GM23248 (cell line): ENCODE measurements around the gene DCST2. TPM values are rescaled to one million over a fixed set of nuclear protein-coding genes. Genes with fewer than 3 reads are reported as not detected.
A peak's percentile ranks its signal among the peaks of the same experiment; 100 is the strongest.

Source experiments
- DNase-seq: peaks from one replicate; pipeline ENCODE4 v3.0.0-alpha.2; 2015
- H2AFZ ChIP-seq: fragments of 200-600 bp; sonication (generic); 2 replicates; pipeline ENCODE4 v1.6.1; 2016; ENCODE audit warnings: antibody characterized with exemption
- H3F3A ChIP-seq: fragments of 200-600 bp; sonication (generic); 2 replicates; pipeline ENCODE4 v1.6.1; 2016; ENCODE audit warnings: mild to moderate bottlenecking, antibody characterized with exemption, mixed run types; ENCODE audit not compliant: insufficient read depth
- H3K27ac ChIP-seq: fragments of 200-600 bp; sonication (generic); 2 replicates; pipeline ENCODE4 v1.5.1; 2016; ENCODE audit warnings: mild to moderate bottlenecking
- H3K27me3 ChIP-seq: fragments of 200-600 bp; sonication (generic); replicated peaks from 2 replicates; pipeline ENCODE4 v1.6.1; 2016; ENCODE audit warnings: mild to moderate bottlenecking; ENCODE audit not compliant: insufficient read depth
- H3K36me3 ChIP-seq: fragments of 200-600 bp; sonication (generic); 2 replicates; pipeline ENCODE4 v1.6.1; 2016; ENCODE audit warnings: low read depth, mild to moderate bottlenecking
- H3K4me1 ChIP-seq: fragments of 200-600 bp; sonication (generic); 2 replicates; pipeline ENCODE4 v1.6.1; 2016; ENCODE audit warnings: mild to moderate bottlenecking; ENCODE audit not compliant: insufficient read depth
- H3K4me2 ChIP-seq: fragments of 200-600 bp; sonication (generic); one replicate; pipeline ENCODE4 v1.6.1; 2016; ENCODE audit warnings: mild to moderate bottlenecking; ENCODE audit not compliant: unreplicated experiment
- H3K4me3 ChIP-seq: fragments of 200-600 bp; sonication (generic); 2 replicates; pipeline ENCODE4 v1.5.1; 2016; ENCODE audit warnings: mild to moderate bottlenecking
- H3K79me2 ChIP-seq: fragments of 200-600 bp; sonication (generic); 2 replicates; pipeline ENCODE4 v1.6.1; 2016; ENCODE audit warnings: mild to moderate bottlenecking; ENCODE audit not compliant: insufficient read depth
- H3K9ac ChIP-seq: fragments of 200-600 bp; sonication (generic); 2 replicates; pipeline ENCODE4 v1.6.1; 2016; ENCODE audit warnings: mild to moderate bottlenecking
- H3K9me2 ChIP-seq: fragments of 200-600 bp; sonication (generic); 2 replicates; pipeline ENCODE4 v1.6.1; 2016; ENCODE audit warnings: mixed run types, mild to moderate bottlenecking, moderate library complexity; ENCODE audit not compliant: insufficient read depth
- H3K9me3 ChIP-seq: fragments of 200-600 bp; sonication (generic); one replicate; pipeline ENCODE4 v1.6.1; 2017; ENCODE audit warnings: low read depth
- H4K20me1 ChIP-seq: fragments of 200-600 bp; sonication (generic); 2 replicates; pipeline ENCODE4 v1.6.0; 2016; ENCODE audit not compliant: insufficient read depth
- EZH2 ChIP-seq: fragments of 200-600 bp; sonication (generic); IDR thresholded peaks from 2 replicates; pipeline ENCODE4 v1.6.1; 2018; ENCODE audit warnings: antibody characterized with exemption, mild to moderate bottlenecking; ENCODE audit not compliant: insufficient read depth, poor library complexity, severe bottlenecking
- EZH2phosphoT487 ChIP-seq: fragments of 200-600 bp; sonication (generic); IDR thresholded peaks from 2 replicates; pipeline ENCODE4 v1.6.1; 2018; ENCODE audit warnings: antibody characterized with exemption, moderate library complexity, mild to moderate bottlenecking, low read depth; ENCODE audit not compliant: insufficient read depth
- WGBS, 2 experiments: methylation state at CpG; one replicate each; pipeline ENCODE4 v1.1.6; 2015 to 2017; ENCODE audit warnings: low lambda C conversion rate in 2 of 2, low coverage in 1 of 2; ENCODE audit errors: missing lambda C conversion rate in 2 of 2; 5-methylcytosine and 5-hydroxymethylcytosine counted together
- in situ Hi-C: fragments of 300-500 bp; cut with MboI; formaldehyde crosslinking; loops from 2 replicates; pipeline ENCODE4 v1.15.0; 2020
- polyA plus RNA-seq: library from polyadenylated mRNA; unstranded; fragments of >200 nt; fragmentation: Nextera tagmentation; extraction: Ambion mirVana; gene quantifications from 2 replicates; pipeline ENCODE4 v1.2.1, GENCODE V29; 2016
- total RNA-seq: library from RNA; depleted of rRNA; stranded (reverse); fragments of >200 nt; shearing (Covaris generic); gene quantifications from 2 replicates; pipeline ENCODE4 v1.2.3, GENCODE V29; 2014

DCST2 gene
- total and polyA plus RNA-seq, 2 experiments from 2014 or later: 0.14 TPM; not detected in 1

GRCh38 chr1:154975409-154976059, 58.0 kb downstream of the DCST2 start:
- Histone ChIP-seq H3F3A (peaks cover 48% of the 10 kb centered on the region), H3K9me3 (no peaks in the 10 kb centered on the region), H3K9me2 (no peaks in the 10 kb centered on the region), H4K20me1 (no peaks in the 10 kb centered on the region), H3K4me3 (peak overlapping the region; percentile 82), H3K9ac (peak overlapping the region; percentile 98), H2AFZ (peak overlapping the region; percentile 83), H3K4me2 (peak overlapping the region; percentile 97), H3K27me3 (no peaks in the 10 kb centered on the region), H3K4me1 (peaks cover 30% of the 10 kb centered on the region), H3K27ac (peak overlapping the region; percentile 99), H3K79me2 (peaks cover 42% of the 10 kb centered on the region), H3K36me3 (no peaks in the 10 kb centered on the region)
- WGBS, 2 experiments: 0 to 1% methylated on average over 11 to 24 of the region's 24 CpGs
- TF ChIP-seq EZH2phosphoT487 (no peak), EZH2 (no peak)
- in situ Hi-C loops: no loop called here
- peak; percentile 78 for DNase-seq

GRCh38 chr1:154974808-154975408, 58.7 kb downstream of the DCST2 start:
- H3K9ac ChIP-seq: peak overlapping the region; percentile 98
- peaks cover 48% of the 10 kb centered on the region for H3K79me2 ChIP-seq
- peaks cover 48% of the 10 kb centered on the region for H3F3A ChIP-seq
- H3K4me3 ChIP-seq: peak overlapping the region; percentile 82
- H3K4me1 ChIP-seq: peaks cover 30% of the 10 kb centered on the region
- no peaks in the 10 kb centered on the region for H4K20me1 ChIP-seq
- no peaks in the 10 kb centered on the region for H3K36me3 ChIP-seq
- peak; percentile 97 for DNase-seq
- in situ Hi-C loops: no loop called here
- no peaks in the 10 kb centered on the region for H3K27me3 ChIP-seq
- 0 to 1% methylated on average over 30 of the region's 30 CpGs for WGBS, 2 experiments
- no peaks in the 10 kb centered on the region for H3K9me3 ChIP-seq
- no peaks in the 10 kb centered on the region for H3K9me2 ChIP-seq
- no peak for TF ChIP-seq EZH2phosphoT487
- no peak for TF ChIP-seq EZH2
- peak overlapping the region; percentile 97 for H3K4me2 ChIP-seq
- peak overlapping the region; percentile 99 for H3K27ac ChIP-seq
- H2AFZ ChIP-seq: peak overlapping the region; percentile 83

GRCh38 chr1:154974102-154974807, 59.3 kb downstream of the DCST2 start, which contains the start of gene CKS1B:
Gene CKS1B, plus strand, starts transcription at chr1:154974681. Its CDS starts 65 bp downstream, at chr1:154974746.
- Histone ChIP-seq H2AFZ (peak within 1 kb of the TSS; percentile 83), H3K36me3 (no peaks in the 10 kb centered on the region), H3K4me2 (peak within 1 kb of the TSS; percentile 97), H3F3A (peaks cover 48% of the 10 kb centered on the region), H3K27me3 (no peaks in the 10 kb centered on the region), H3K4me1 (peaks cover 30% of the 10 kb centered on the region), H3K27ac (peak within 1 kb of the TSS; percentile 99), H3K9me3 (no peaks in the 10 kb centered on the region), H3K4me3 (peak within 1 kb of the TSS; percentile 82), H4K20me1 (no peaks in the 10 kb centered on the region), H3K79me2 (peaks cover 49% of the 10 kb centered on the region), H3K9me2 (no peaks in the 10 kb centered on the region), H3K9ac (peak within 1 kb of the TSS; percentile 98)
- in situ Hi-C loops: no loop called here
- WGBS, 2 experiments: 1% methylated on average over 46 to 47 of the region's 47 CpGs
- DNase-seq: peak; percentile 100
- TF ChIP-seq EZH2phosphoT487 (no peak), EZH2 (no peak)

- Histone ChIP-seq H3K9me2 (no peaks in the 10 kb centered on the region), H4K20me1 (no peaks in the 10 kb centered on the region), H3K4me3 (peak overlapping the region; percentile 82), H3K4me1 (peaks cover 38% of the 10 kb centered on the region), H3K9ac (peak overlapping the region; percentile 98), H2AFZ (no peak overlapping the region), H3F3A (peaks cover 48% of the 10 kb centered on the region), H3K27me3 (no peaks in the 10 kb centered on the region), H3K9me3 (no peaks in the 10 kb centered on the region), H3K4me2 (peak overlapping the region; percentile 96), H3K27ac (peak overlapping the region; percentile 99), H3K36me3 (no peaks in the 10 kb centered on the region), H3K79me2 (peaks cover 53% of the 10 kb centered on the region)
- DNase-seq: peak; percentile 97
- in situ Hi-C loops: no loop called here
- no peak for TF ChIP-seq EZH2phosphoT487
- TF ChIP-seq EZH2: no peak
- WGBS, 2 experiments: 5% methylated on average over 36 to 37 of the region's 37 CpGs
Observed at GRCh38 chr1:154973344-154974101, 60.1 kb downstream of the DCST2 start.
